Camera-type eye (tissue), 1 donor: ENCODE measurements around the gene RCVRN. TPM values are rescaled to one million over a fixed set of nuclear protein-coding genes. Genes with fewer than 3 reads are reported as not detected.

Experiments
- total RNA-seq: library from RNA; depleted of rRNA; stranded (reverse); fragments of >200 nt; gene quantifications from one replicate; pipeline ENCODE4 v1.2.3, GENCODE V29; 2014

RCVRN gene
- total RNA-seq = 165 TPM

DNA sequence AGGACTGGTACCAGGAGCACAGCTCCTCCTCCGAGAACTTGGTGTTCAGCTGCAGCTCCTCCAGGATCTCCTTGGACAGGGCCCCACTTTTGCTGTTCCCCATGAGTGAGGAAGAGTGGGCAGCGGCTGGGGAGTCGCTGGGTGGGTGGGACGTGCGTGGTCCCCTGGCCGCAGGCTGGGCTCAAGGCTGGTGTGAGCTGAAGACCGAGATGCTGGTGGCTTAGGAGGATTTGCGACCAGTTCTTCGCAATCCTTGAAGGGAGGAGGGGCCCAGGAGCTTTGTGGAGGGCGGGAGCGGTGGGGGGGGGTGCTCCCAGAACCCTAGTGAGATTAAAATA is at the start of gene RCVRN:
TSS of gene RCVRN (minus strand) at position 194 of the 338 bp plus-strand sequence. CDS start at position 103, 91 bp downstream.

Other genes starting within 250 kb of the RCVRN start
- 1.7 TPM for gene DHRS7C, start 113.7 kb downstream of the RCVRN start, total RNA-seq
- not detected for gene GSG1L2, start 83.2 kb downstream of the RCVRN start, total RNA-seq
- 0.44 TPM for gene GLP2R, start 79.3 kb downstream of the RCVRN start, total RNA-seq